H1 (cell line): ENCODE results near the gene PSG3. TPM values are rescaled to one million over a fixed set of nuclear protein-coding genes. Genes with fewer than 3 reads are reported as not detected.
A peak's percentile ranks its signal among the peaks of the same experiment; 100 is the strongest.
"Not testable (repeated sequence)": the region's sequence is repeated elsewhere in the genome, so short reads cannot be mapped to it uniquely, and the experiment has no call there.

Experiments
- CTCF ChIA-PET: fragments of 300-600 bp; sonication (Branson Sonifier 250); formaldehyde crosslinking; loops from one replicate; lab custom pipeline; 2021; ENCODE audit not compliant: partially characterized antibody; lab: Charles Lee
- POLR2A ChIA-PET: fragments of 300-600 bp; sonication (Branson Sonifier 250); formaldehyde crosslinking; loops from one replicate; lab custom pipeline; 2021; ENCODE audit warnings: inconsistent platforms; ENCODE audit not compliant: partially characterized antibody; lab: Charles Lee
- DNase-seq, 2 experiments: peaks; one replicate each; pipeline versions ENCODE4 v3.0.0 to v3.0.0-alpha.2; 2010 to 2022; ENCODE audit warnings: low spot score in 2 of 2, low read depth in 1 of 2, mixed read lengths in 1 of 2
- FAIRE-seq: peaks from 2 replicates; lab custom pipeline; 2011; peaks lifted over from hg19 to GRCh38; lab: Jason Lieb, UNC
- H2AFZ ChIP-seq: 2 replicates; pipeline ENCODE4 v1.8.1; 2012; ENCODE audit warnings: low read length, inconsistent platforms
- H2AK5ac ChIP-seq: 2 replicates; pipeline ENCODE4 v1.6.1; 2013; ENCODE audit warnings: low read depth, low read length
- H2BK120ac ChIP-seq: replicated peaks from 2 replicates; pipeline ENCODE3; 2013; ENCODE audit warnings: low read depth, low read length, inconsistent platforms
- H2BK12ac ChIP-seq: 2 replicates; pipeline ENCODE4 v1.6.1; 2013; ENCODE audit warnings: low read depth, low read length
- H2BK15ac ChIP-seq: 2 replicates; pipeline ENCODE4 v1.6.1; 2013; ENCODE audit warnings: low read length
- H2BK20ac ChIP-seq: 2 replicates; pipeline ENCODE4 v1.6.1; 2013; ENCODE audit warnings: low read length
- H2BK5ac ChIP-seq: 2 replicates; pipeline ENCODE4 v1.6.1; 2013; ENCODE audit warnings: low read depth, low read length
- H3K14ac ChIP-seq: 2 replicates; pipeline ENCODE4 v1.6.1; 2013; ENCODE audit warnings: inconsistent platforms; ENCODE audit not compliant: insufficient read length
- H3K18ac ChIP-seq: 2 replicates; pipeline ENCODE4 v1.6.1; 2013; ENCODE audit warnings: low read length; ENCODE audit errors: extremely low read depth
- H3K23ac ChIP-seq: 2 replicates; pipeline ENCODE4 v1.6.1; 2013; ENCODE audit warnings: inconsistent platforms; ENCODE audit not compliant: insufficient read length
- H3K23me2 ChIP-seq: 2 replicates; pipeline ENCODE4 v1.6.1; 2013; ENCODE audit warnings: low read depth, low read length
- H3K27ac ChIP-seq: 2 replicates; pipeline ENCODE4 v1.6.1; 2011; ENCODE audit warnings: low read depth, low read length, inconsistent platforms
- H3K27me3 ChIP-seq, 4 experiments: replicated peaks in 1 of 4; 1 replicate in 1 of 4; 2 replicates in 3 of 4; pipeline versions ENCODE4 v1.6.1 to v1.8.1; 2011 to 2013; ENCODE audit warnings: low read length in 3 of 4, mild to moderate bottlenecking in 3 of 4, inconsistent platforms in 2 of 4, mixed read lengths in 2 of 4, moderate library complexity in 1 of 4; ENCODE audit not compliant: control insufficient read depth in 3 of 4, insufficient read depth in 3 of 4; ENCODE audit errors: extremely low read depth in 1 of 4
- H3K36me3 ChIP-seq, 4 experiments: 2 replicates each; pipeline versions ENCODE4 v1.6.1 to v1.8.1; 2011 to 2013; ENCODE audit warnings: mild to moderate bottlenecking in 4 of 4, low read length in 3 of 4, moderate library complexity in 2 of 4, control low read depth in 1 of 4, inconsistent platforms in 1 of 4; ENCODE audit not compliant: insufficient read depth in 4 of 4, control insufficient read depth in 2 of 4
- H3K4ac ChIP-seq: replicated peaks from 2 replicates; pipeline ENCODE3; 2013; ENCODE audit warnings: low read length, low read depth, mixed read lengths, inconsistent platforms; ENCODE audit not compliant: insufficient read length
- H3K4me1 ChIP-seq, 4 experiments: replicated peaks in 1 of 4; 1 replicate in 1 of 4; 2 replicates in 3 of 4; pipeline versions ENCODE4 v1.6.1 to v1.8.1; 2011 to 2013; ENCODE audit warnings: low read length in 3 of 4, inconsistent platforms in 2 of 4, mixed read lengths in 1 of 4; ENCODE audit not compliant: insufficient read depth in 4 of 4, control insufficient read depth in 3 of 4
- H3K4me2 ChIP-seq, 2 experiments: 2 replicates each; pipeline versions ENCODE4 v1.6.1 to v1.8.1; 2011 to 2013; ENCODE audit warnings: low read depth in 2 of 2, low read length in 2 of 2, control low read depth in 1 of 2, inconsistent platforms in 1 of 2, mild to moderate bottlenecking in 1 of 2; ENCODE audit not compliant: insufficient read depth in 1 of 2
- H3K4me3 ChIP-seq, 4 experiments: fragments of 200-600, 300-600 bp in 1 of 4; sonication (generic), shearing (Covaris generic), sonication (Bioruptor Twin) in 1 of 4; 2 replicates each; pipeline versions ENCODE4 v1.5.1 to v1.8.1; 2011 to 2016; ENCODE audit warnings: low read length in 4 of 4, low read depth in 3 of 4, control low read depth in 2 of 4, inconsistent platforms in 2 of 4, mild to moderate bottlenecking in 2 of 4, mixed read lengths in 1 of 4, moderate library complexity in 1 of 4; ENCODE audit not compliant: insufficient read depth in 2 of 4; ENCODE audit errors: extremely low read depth in 1 of 4
- H3K56ac ChIP-seq: replicated peaks from 2 replicates; pipeline ENCODE3; 2013; ENCODE audit warnings: low read depth, mild to moderate bottlenecking, mixed read lengths, low read length, inconsistent platforms; ENCODE audit not compliant: insufficient read length
- H3K79me1 ChIP-seq: 2 replicates; pipeline ENCODE4 v1.6.1; 2013; ENCODE audit warnings: low read depth, low read length, control low read depth
- H3K79me2 ChIP-seq, 2 experiments: 2 replicates each; pipeline versions ENCODE4 v1.6.1 to v1.8.1; 2012 to 2013; ENCODE audit warnings: low read length in 2 of 2, mild to moderate bottlenecking in 2 of 2, inconsistent platforms in 1 of 2; ENCODE audit not compliant: insufficient read depth in 2 of 2, control insufficient read depth in 1 of 2
- H3K9ac ChIP-seq, 4 experiments: replicated peaks in 1 of 4; 1 replicate in 1 of 4; 2 replicates in 3 of 4; pipeline versions ENCODE4 v1.6.1 to v1.8.1; 2011 to 2013; ENCODE audit warnings: low read depth in 3 of 4, low read length in 3 of 4, control low read depth in 2 of 4, mild to moderate bottlenecking in 2 of 4, moderate library complexity in 2 of 4, inconsistent platforms in 1 of 4; ENCODE audit errors: extremely low read depth in 1 of 4
- H3K9me3 ChIP-seq, 2 experiments: 2 replicates each; pipeline versions ENCODE4 v1.6.1 to v1.8.1; 2012 to 2013; ENCODE audit warnings: mild to moderate bottlenecking in 2 of 2, moderate library complexity in 2 of 2, control low read depth in 1 of 2, inconsistent platforms in 1 of 2, low read depth in 1 of 2, low read length in 1 of 2, mixed read lengths in 1 of 2; ENCODE audit not compliant: insufficient read depth in 2 of 2
- H4K20me1 ChIP-seq, 2 experiments: replicated peaks in 1 of 2; 2 replicates each; pipeline versions ENCODE3 to v1.8.1; 2011 to 2013; ENCODE audit warnings: inconsistent platforms in 2 of 2, low read length in 2 of 2, mild to moderate bottlenecking in 1 of 2; ENCODE audit not compliant: insufficient read depth in 2 of 2, control insufficient read depth in 1 of 2
- H4K5ac ChIP-seq: 2 replicates; pipeline ENCODE4 v1.6.1; 2013; ENCODE audit warnings: low read length, low read depth, mixed read lengths, inconsistent platforms; ENCODE audit not compliant: insufficient read length
- H4K8ac ChIP-seq: 2 replicates; pipeline ENCODE4 v1.8.0; 2013; ENCODE audit warnings: mild to moderate bottlenecking, moderate library complexity, low read length, inconsistent platforms; ENCODE audit not compliant: insufficient read depth; ENCODE audit errors: extremely low read depth
- H4K91ac ChIP-seq: replicated peaks from 2 replicates; pipeline ENCODE3; 2013; ENCODE audit warnings: low read length, mixed read lengths, inconsistent platforms; ENCODE audit not compliant: insufficient read length
- CTCF ChIP-seq, 3 experiments: IDR thresholded peaks; 1 replicate in 2 of 3; 2 replicates in 1 of 3; pipeline versions ENCODE4 v1.5.1 to v1.6.1; 2011; ENCODE audit warnings: low read length in 3 of 3, mild to moderate bottlenecking in 3 of 3, inconsistent platforms in 2 of 3, low read depth in 1 of 3, moderate library complexity in 1 of 3; ENCODE audit not compliant: insufficient read depth in 1 of 3; ENCODE audit errors: control extremely low read depth in 1 of 3
- RAD21 ChIP-seq, 2 experiments: IDR thresholded peaks in 1 of 2; conservative IDR thresholded peaks in 1 of 2; 2 replicates each; pipeline ENCODE4 v1.6.1; 2011; ENCODE audit warnings: low read depth in 2 of 2, low read length in 2 of 2, improper control_type of control experiment in 1 of 2, inconsistent platforms in 1 of 2, mild to moderate bottlenecking in 1 of 2, moderate library complexity in 1 of 2
- WGBS, 2 experiments: shearing (Covaris generic) in 1 of 2; methylation state at CpG; one replicate each; pipeline versions ENCODE4 v1.1.6 to v1.1.7; 2013 to 2015; ENCODE audit warnings: low lambda C conversion rate in 2 of 2, mixed read lengths in 2 of 2, inconsistent platforms in 1 of 2, low coverage in 1 of 2, missing lambda C conversion rate in 1 of 2; ENCODE audit not compliant: insufficient replicate concordance in 2 of 2, insufficient coverage in 1 of 2, insufficient read length in 1 of 2; ENCODE audit errors: extremely low coverage in 1 of 2, missing lambda C conversion rate in 1 of 2; 5-methylcytosine and 5-hydroxymethylcytosine counted together
- polyA plus RNA-seq, 7 experiments: library from polyadenylated mRNA; depleted of rRNA in 3 of 7; stranded (reverse) in 5 of 7; unstranded in 2 of 7; fragments of >200 nt in 5 of 7; fragments of 200-250 nt in 2 of 7; gene quantifications; 1 replicate in 5 of 7; 2 replicates in 1 of 7; 4 replicates in 1 of 7; pipeline versions ENCODE4 v1.2.1 to v1.2.3, GENCODE V29; 2011 to 2013; ENCODE audit warnings: missing spikeins in 2 of 7, mixed read lengths in 2 of 7
- total RNA-seq: library from RNA; stranded (reverse); fragmentation: NEBNext Ultra II Directional; extraction: Animal tissue kit (Norgen Biotek cat#: 25700); gene quantifications from 2 replicates; pipeline ENCODE4 v1.2.1, GENCODE V29; 2021

PSG3 gene
- total and polyA plus RNA-seq, 2 of the 8 experiments (the other 6 are each of a cell fraction or from before 2014, with no cell fraction given), result not detected

GRCh38 chr19:42776750-42777612 is 36.7 kb upstream of the PSG3 start:
- H4K5ac ChIP-seq, H3K27ac ChIP-seq, H2BK5ac ChIP-seq, H3K23me2 ChIP-seq, H4K8ac ChIP-seq, H3K4me3 ChIP-seq, H3K4me2 ChIP-seq, H3K27me3 ChIP-seq, H3K36me3 ChIP-seq, H4K91ac ChIP-seq, FAIRE-seq, H3K14ac ChIP-seq, H3K4me1 ChIP-seq, H3K56ac ChIP-seq, H2AFZ ChIP-seq, H2AK5ac ChIP-seq, H3K18ac ChIP-seq, H2BK15ac ChIP-seq, H2BK12ac ChIP-seq, POLR2A ChIA-PET, H3K79me2 ChIP-seq, H3K4ac ChIP-seq, H2BK120ac ChIP-seq, H3K23ac ChIP-seq, H3K79me1 ChIP-seq, H3K9ac ChIP-seq, H2BK20ac ChIP-seq, H4K20me1 ChIP-seq: not testable (repeated sequence)
- peak; percentile 1 to 58 for DNase-seq
- CTCF ChIA-PET, result interaction anchor here (0.7 to 1.0 kb wide), 3 partner anchors 12 to 534 kb away, joined by 3 to 4 read pairs (median 3); no protein-coding TSS in a partner anchor
- peaks cover 16 to 29% of the 10 kb centered on the region in 2 experiments; a peak in 3 of 4 replicates for H3K9me3 ChIP-seq
- 56% methylated on average over 11 of the region's 12 CpGs; no CpG with 5 or more reads in 1 of the 2 experiments for WGBS, 2 experiments
- TF ChIP-seq RAD21 (IDR thresholded peaks at IDR 0.05 in 1 of 2, conservative IDR thresholded peaks at IDR 0.05 in 1 of 2; ENCODE audit: low read depth in 2 of 2, low read length in 2 of 2) (peak; percentile 40 to 58), CTCF (IDR thresholded peaks at IDR 0.05; ENCODE audit: control extremely low read depth in 1 of 3, insufficient read depth in 1 of 3, low read depth in 1 of 3, low read length in 3 of 3) (peak; percentile 45 to 61 (median 50))
